GM12878 (cell line): ENCODE data around the gene STX8. TPM values are rescaled to one million over a fixed set of nuclear protein-coding genes. Genes with fewer than 3 reads are reported as not detected.
A peak's percentile ranks its signal among the peaks of the same experiment; 100 is the strongest.

Source experiments
- ATAC-seq: fragments of 200-7000 bp; cut with Tn5 transposase; 3 replicates; pipeline ENCODE4 v1.9.1; 2020; ENCODE audit warnings: mild to moderate bottlenecking, moderate library complexity
- BruUV-seq: library from RNA; stranded (reverse); fragments of 400-500 nt; replicated peaks from 2 replicates; lab custom pipeline; 2021; lab: Mats Ljungman, UMichigan
- CTCF ChIA-PET: fragments of 300-600 bp; sonication (Branson Sonifier 250); formaldehyde crosslinking; extraction: SDS; loops from one replicate; lab custom pipeline; 2021; ENCODE audit warnings: inconsistent platforms; lab: Yijun Ruan, JAX
- POLR2A ChIA-PET: fragments of 350-600 bp; formaldehyde crosslinking; extraction: SDS; loops from one replicate; lab custom pipeline; 2021; ENCODE audit warnings: inconsistent platforms; lab: Charles Lee
- RAD21 ChIA-PET: fragments of 300-600 bp; sonication (Branson Sonifier 250); formaldehyde crosslinking; loops from one replicate; lab custom pipeline; 2023; ENCODE audit warnings: antibody characterized with exemption; ENCODE audit not compliant: unreplicated experiment; lab: Charles Lee
- SMC1A ChIA-PET: fragments of 300-600 bp; sonication (Branson Sonifier 250); formaldehyde crosslinking; loops from one replicate; lab custom pipeline; 2023; ENCODE audit not compliant: unreplicated experiment, uncharacterized antibody; lab: Charles Lee
- DNase-seq: peaks from one replicate; pipeline ENCODE4 v3.0.0-alpha.2; 2011; ENCODE audit warnings: low read depth, low spot score
- FAIRE-seq: peaks from 3 replicates; lab custom pipeline; 2011; peaks lifted over from hg19 to GRCh38; lab: Jason Lieb, UNC
- H2AFZ ChIP-seq: 2 replicates; pipeline ENCODE4 v1.6.0; 2011; ENCODE audit warnings: low read depth, low read length, control low read depth; ENCODE audit not compliant: control insufficient read depth
- H3K27ac ChIP-seq: 2 replicates; pipeline ENCODE4 v1.5.1; 2011; ENCODE audit warnings: control low read depth; ENCODE audit not compliant: control insufficient read depth, insufficient read depth
- H3K27me3 ChIP-seq, 2 experiments: replicated peaks in 1 of 2; 2 replicates each; pipeline versions ENCODE4 v1.6.0 to v1.6.1; 2011; ENCODE audit warnings: low read length in 1 of 2; ENCODE audit not compliant: control insufficient read depth in 2 of 2, insufficient read depth in 2 of 2
- H3K36me3 ChIP-seq, 2 experiments: 2 replicates each; pipeline ENCODE4 v1.5.1; 2011; ENCODE audit warnings: low read length in 1 of 2; ENCODE audit not compliant: control insufficient read depth in 2 of 2, insufficient read depth in 2 of 2
- H3K4me1 ChIP-seq: 2 replicates; pipeline ENCODE4 v1.6.1; 2011; ENCODE audit warnings: mild to moderate bottlenecking, low read length, moderate library complexity, mixed read lengths; ENCODE audit not compliant: control insufficient read depth, insufficient read depth
- H3K4me2 ChIP-seq: 2 replicates; pipeline ENCODE4 v1.6.0; 2011; ENCODE audit warnings: control low read depth; ENCODE audit not compliant: control insufficient read depth, insufficient read depth
- H3K4me3 ChIP-seq: fragments of 200-600 bp; sonication (generic); 2 replicates; pipeline ENCODE4 v1.5.1; 2016
- H3K79me2 ChIP-seq: 2 replicates; pipeline ENCODE4 v1.6.0; 2011; ENCODE audit warnings: low read length; ENCODE audit not compliant: control insufficient read depth, insufficient read depth
- H3K9ac ChIP-seq: 2 replicates; pipeline ENCODE4 v1.8.0; 2011; ENCODE audit warnings: low read length, control low read depth, mixed read lengths; ENCODE audit not compliant: control insufficient read depth, insufficient read depth
- H3K9me3 ChIP-seq: replicated peaks from 3 replicates; pipeline ENCODE4 v1.5.1; 2011; ENCODE audit warnings: mild to moderate bottlenecking, low read length; ENCODE audit not compliant: control insufficient read depth, insufficient read depth
- H4K20me1 ChIP-seq: 2 replicates; pipeline ENCODE4 v1.6.0; 2011; ENCODE audit not compliant: control insufficient read depth, insufficient read depth
- JUND ChIP-seq: IDR thresholded peaks from 2 replicates; pipeline ENCODE4 v1.6.1; 2012; ENCODE audit warnings: low read depth, mild to moderate bottlenecking, low read length, improper control_type of control experiment, moderate library complexity
- RAD21 ChIP-seq: IDR thresholded peaks from 2 replicates; pipeline ENCODE4 v1.6.1; 2011; ENCODE audit warnings: mild to moderate bottlenecking, low read depth, low read length, moderate library complexity; ENCODE audit not compliant: insufficient read depth
- SMC3 ChIP-seq: IDR thresholded peaks from 2 replicates; pipeline ENCODE4 v1.6.1; 2011; ENCODE audit warnings: low read length, improper control_type of control experiment, borderline replicate concordance
- WGBS: methylation state at CpG from one replicate; pipeline ENCODE4 v1.1.6; 2016; ENCODE audit warnings: low lambda C conversion rate; ENCODE audit not compliant: insufficient replicate concordance, insufficient coverage; ENCODE audit errors: missing lambda C conversion rate; 5-methylcytosine and 5-hydroxymethylcytosine counted together
- in situ Hi-C: fragments of 300-500 bp; cut with MboI; formaldehyde crosslinking; loops from 9 replicates; pipeline ENCODE4 v1.14.3; 2018; ENCODE audit warnings: mixed read lengths
- intact Hi-C: fragments of 100-400 bp; cut with micrococcal nuclease; formaldehyde crosslinking; loops from one replicate; pipeline ENCODE4 v1.14.2; 2022; ENCODE audit not compliant: unreplicated experiment
- polyA plus RNA-seq, 11 experiments: library from polyadenylated mRNA; depleted of rRNA in 4 of 11; unstranded in 6 of 11; stranded (reverse) in 5 of 11; fragments of >200 nt; fragmentation: Nextera tagmentation in 4 of 11; fragmentation: Illumina TruSeq in 1 of 11; extraction: Ambion mirVana in 4 of 11; extraction: Trizol in 1 of 11; gene quantifications; 1 replicate in 1 of 11; 2 replicates in 10 of 11; pipeline versions ENCODE4 v1.2.1 to v1.2.3, GENCODE V29; 2011 to 2016; ENCODE audit warnings: inconsistent platforms in 2 of 11, missing spikeins in 2 of 11, low read depth in 1 of 11
- total RNA-seq, 4 experiments: library from RNA; depleted of rRNA in 3 of 4; stranded (reverse); fragments of >200 nt in 3 of 4; fragmentation: Illumina TruSeq in 1 of 4; extraction: Trizol in 1 of 4; gene quantifications; 2 replicates each; pipeline versions ENCODE4 v1.2.1 to v1.2.3, GENCODE V29; 2013 to 2021
- TF ChIP-seq, protein P1 (sequence below), 3 experiments: IDR thresholded peaks in 2 of 3; conservative IDR thresholded peaks in 1 of 3; 2 replicates each; pipeline ENCODE4 v1.5.1; 2011; ENCODE audit warnings: low read depth in 3 of 3, low read length in 3 of 3, mild to moderate bottlenecking in 3 of 3, control low read depth in 2 of 3, moderate library complexity in 2 of 3, inconsistent platforms in 1 of 3, mixed read lengths in 1 of 3; ENCODE audit not compliant: control insufficient read depth in 2 of 3, insufficient read depth in 1 of 3; ENCODE audit errors: extremely low read depth in 1 of 3
- TF ChIP-seq, protein P2 (sequence below): fragments of 450-650 bp; IDR thresholded peaks from 2 replicates; pipeline ENCODE4 v1.6.1; 2017; ENCODE audit warnings: borderline replicate concordance

Gene STX8
- total and polyA plus RNA-seq, 10 of the 15 experiments (the other 5 are each of a cell fraction or from before 2014, with no cell fraction given): 47.9 to 151 (median 72.9) TPM

DNA sequence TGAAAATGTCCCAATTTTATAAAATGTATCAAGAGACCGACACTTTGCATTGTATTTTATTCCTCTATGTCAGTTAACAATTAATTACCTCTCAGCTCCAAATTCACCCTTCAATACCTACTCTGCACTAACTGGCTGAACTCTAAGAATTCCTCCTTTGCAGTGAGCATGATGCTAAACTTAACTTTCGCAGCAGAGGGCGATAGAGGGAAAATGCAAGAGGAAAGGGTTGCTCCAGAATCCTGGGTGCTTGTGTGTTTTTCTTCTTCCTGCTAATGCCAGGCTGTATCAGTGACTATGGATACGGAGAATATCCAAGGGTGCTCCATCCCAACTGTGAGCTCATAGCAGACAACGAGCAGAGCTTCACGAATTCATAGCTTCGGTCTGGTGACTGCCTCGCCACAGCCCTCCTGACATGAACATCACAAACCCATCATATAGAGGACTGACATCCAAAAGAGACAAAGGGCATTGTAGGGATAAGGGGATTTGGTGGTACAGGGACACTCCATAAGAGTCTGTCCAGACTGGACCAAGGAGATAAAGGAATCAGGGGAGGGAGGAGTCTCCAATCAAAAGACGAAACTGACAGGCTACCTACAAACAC, 172.9 kb downstream of the STX8 start:
- H3K79me2 ChIP-seq: no peaks in the 10 kb centered on the region
- DNase-seq: no peak
- no peak overlapping the region for H3K4me3 ChIP-seq
- no peaks in the 10 kb centered on the region for H4K20me1 ChIP-seq
- BruUV-seq: no TSS peak
- peak; percentile 47 for FAIRE-seq
- ChIA-PET CTCF (interaction anchor here (2.3 kb wide), 1 partner anchor 120 kb away, joined by 16 read pairs; no protein-coding TSS in a partner anchor), POLR2A (no interaction called here), SMC1A (interaction anchor here (1.3 kb wide), 1 partner anchor 66 kb away, joined by 3 read pairs; no protein-coding TSS in a partner anchor), RAD21 (interaction anchor here (1.0 kb wide), 1 partner anchor 12 kb away, joined by 3 read pairs; no protein-coding TSS in a partner anchor)
- no peaks in the 10 kb centered on the region for H3K4me1 ChIP-seq
- no peak overlapping the region for H2AFZ ChIP-seq
- no peaks in the 10 kb centered on the region for H3K9me3 ChIP-seq
- no peaks in the 10 kb centered on the region for H3K36me3 ChIP-seq
- no peak overlapping the region for H3K4me2 ChIP-seq
- no peak overlapping the region for H3K27ac ChIP-seq
- no peaks in the 10 kb centered on the region for H3K27me3 ChIP-seq
- H3K9ac ChIP-seq: no peak overlapping the region
- 78% methylated on average over 9 of the region's 9 CpGs for WGBS
- intact Hi-C loops: loop anchor here (5.0 kb wide), 1 partner anchor 120 kb away; no protein-coding TSS in a partner anchor
- TF ChIP-seq SMC3: peak; percentile 62; the same call in 1 of the 2 replicates
- no peak for TF ChIP-seq JUND
- TF ChIP-seq, protein P1, sequence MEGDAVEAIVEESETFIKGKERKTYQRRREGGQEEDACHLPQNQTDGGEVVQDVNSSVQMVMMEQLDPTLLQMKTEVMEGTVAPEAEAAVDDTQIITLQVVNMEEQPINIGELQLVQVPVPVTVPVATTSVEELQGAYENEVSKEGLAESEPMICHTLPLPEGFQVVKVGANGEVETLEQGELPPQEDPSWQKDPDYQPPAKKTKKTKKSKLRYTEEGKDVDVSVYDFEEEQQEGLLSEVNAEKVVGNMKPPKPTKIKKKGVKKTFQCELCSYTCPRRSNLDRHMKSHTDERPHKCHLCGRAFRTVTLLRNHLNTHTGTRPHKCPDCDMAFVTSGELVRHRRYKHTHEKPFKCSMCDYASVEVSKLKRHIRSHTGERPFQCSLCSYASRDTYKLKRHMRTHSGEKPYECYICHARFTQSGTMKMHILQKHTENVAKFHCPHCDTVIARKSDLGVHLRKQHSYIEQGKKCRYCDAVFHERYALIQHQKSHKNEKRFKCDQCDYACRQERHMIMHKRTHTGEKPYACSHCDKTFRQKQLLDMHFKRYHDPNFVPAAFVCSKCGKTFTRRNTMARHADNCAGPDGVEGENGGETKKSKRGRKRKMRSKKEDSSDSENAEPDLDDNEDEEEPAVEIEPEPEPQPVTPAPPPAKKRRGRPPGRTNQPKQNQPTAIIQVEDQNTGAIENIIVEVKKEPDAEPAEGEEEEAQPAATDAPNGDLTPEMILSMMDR (IDR thresholded peaks at IDR 0.05 in 2 of 3, conservative IDR thresholded peaks at IDR 0.05 in 1 of 3; ENCODE audit: control insufficient read depth in 2 of 3, extremely low read depth in 1 of 3, insufficient read depth in 1 of 3, low read depth in 3 of 3, low read length in 3 of 3): peak; percentile 55 to 60 (median 56)
- peak; percentile 60 for TF ChIP-seq RAD21
- TF ChIP-seq, protein P2, sequence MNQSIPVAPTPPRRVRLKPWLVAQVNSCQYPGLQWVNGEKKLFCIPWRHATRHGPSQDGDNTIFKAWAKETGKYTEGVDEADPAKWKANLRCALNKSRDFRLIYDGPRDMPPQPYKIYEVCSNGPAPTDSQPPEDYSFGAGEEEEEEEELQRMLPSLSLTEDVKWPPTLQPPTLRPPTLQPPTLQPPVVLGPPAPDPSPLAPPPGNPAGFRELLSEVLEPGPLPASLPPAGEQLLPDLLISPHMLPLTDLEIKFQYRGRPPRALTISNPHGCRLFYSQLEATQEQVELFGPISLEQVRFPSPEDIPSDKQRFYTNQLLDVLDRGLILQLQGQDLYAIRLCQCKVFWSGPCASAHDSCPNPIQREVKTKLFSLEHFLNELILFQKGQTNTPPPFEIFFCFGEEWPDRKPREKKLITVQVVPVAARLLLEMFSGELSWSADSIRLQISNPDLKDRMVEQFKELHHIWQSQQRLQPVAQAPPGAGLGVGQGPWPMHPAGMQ: no peak
- peak; percentile 53; the same call in 2 of the 3 replicates for ATAC-seq
- in situ Hi-C loops: loop anchor here (5.0 kb wide), 1 partner anchor 115 kb away; no protein-coding TSS in a partner anchor
